ENCODE results near the gene ZNF22. TPM values are rescaled to one million over a fixed set of nuclear protein-coding genes. Genes with fewer than 3 reads are reported as not detected.

ZNF22 gene
- total and polyA plus RNA-seq, 2 experiments from 2014 or later = 25.9 to 32.2 TPM

- no peaks in the 10 kb centered on the region for H4K20me1 ChIP-seq (ENCODE audit: insufficient read depth, poor library complexity, severe bottlenecking)
- peaks cover 19% of the 10 kb centered on the region for H3K79me2 ChIP-seq
- no peaks in the 10 kb centered on the region for H3K36me3 ChIP-seq (replicated peaks; ENCODE audit: insufficient read depth, low read depth)
- H3K4me3 ChIP-seq = no peak overlapping the region
- H3K27ac ChIP-seq = no peak overlapping the region
- no peaks in the 10 kb centered on the region for H3K9me2 ChIP-seq (replicated peaks; ENCODE audit: insufficient read depth)
- DNase-seq (ENCODE audit: low spot score) = no peak
- TF ChIP-seq EZH2 (IDR thresholded peaks at IDR 0.05; ENCODE audit: borderline replicate concordance) = no peak
- TF ChIP-seq, protein P1, sequence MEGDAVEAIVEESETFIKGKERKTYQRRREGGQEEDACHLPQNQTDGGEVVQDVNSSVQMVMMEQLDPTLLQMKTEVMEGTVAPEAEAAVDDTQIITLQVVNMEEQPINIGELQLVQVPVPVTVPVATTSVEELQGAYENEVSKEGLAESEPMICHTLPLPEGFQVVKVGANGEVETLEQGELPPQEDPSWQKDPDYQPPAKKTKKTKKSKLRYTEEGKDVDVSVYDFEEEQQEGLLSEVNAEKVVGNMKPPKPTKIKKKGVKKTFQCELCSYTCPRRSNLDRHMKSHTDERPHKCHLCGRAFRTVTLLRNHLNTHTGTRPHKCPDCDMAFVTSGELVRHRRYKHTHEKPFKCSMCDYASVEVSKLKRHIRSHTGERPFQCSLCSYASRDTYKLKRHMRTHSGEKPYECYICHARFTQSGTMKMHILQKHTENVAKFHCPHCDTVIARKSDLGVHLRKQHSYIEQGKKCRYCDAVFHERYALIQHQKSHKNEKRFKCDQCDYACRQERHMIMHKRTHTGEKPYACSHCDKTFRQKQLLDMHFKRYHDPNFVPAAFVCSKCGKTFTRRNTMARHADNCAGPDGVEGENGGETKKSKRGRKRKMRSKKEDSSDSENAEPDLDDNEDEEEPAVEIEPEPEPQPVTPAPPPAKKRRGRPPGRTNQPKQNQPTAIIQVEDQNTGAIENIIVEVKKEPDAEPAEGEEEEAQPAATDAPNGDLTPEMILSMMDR (IDR thresholded peaks at IDR 0.05; ENCODE audit: poor library complexity) = no peak
- TF ChIP-seq EZH2phosphoT487 (IDR thresholded peaks at IDR 0.05; ENCODE audit: low read depth, severe bottlenecking, unreplicated experiment) = no peak
- no peaks in the 10 kb centered on the region for H3K27me3 ChIP-seq
- peaks cover 20% of the 10 kb centered on the region for H3K4me1 ChIP-seq (ENCODE audit: insufficient read depth)
- no peaks in the 10 kb centered on the region for H3K9me3 ChIP-seq (ENCODE audit: low read depth)
- no peak overlapping the region for H2AFZ ChIP-seq
- no peak overlapping the region for H3K4me2 ChIP-seq
Observed at GRCh38 chr10:44954042-44954441, 46.7 kb upstream of the ZNF22 start.

DNA sequence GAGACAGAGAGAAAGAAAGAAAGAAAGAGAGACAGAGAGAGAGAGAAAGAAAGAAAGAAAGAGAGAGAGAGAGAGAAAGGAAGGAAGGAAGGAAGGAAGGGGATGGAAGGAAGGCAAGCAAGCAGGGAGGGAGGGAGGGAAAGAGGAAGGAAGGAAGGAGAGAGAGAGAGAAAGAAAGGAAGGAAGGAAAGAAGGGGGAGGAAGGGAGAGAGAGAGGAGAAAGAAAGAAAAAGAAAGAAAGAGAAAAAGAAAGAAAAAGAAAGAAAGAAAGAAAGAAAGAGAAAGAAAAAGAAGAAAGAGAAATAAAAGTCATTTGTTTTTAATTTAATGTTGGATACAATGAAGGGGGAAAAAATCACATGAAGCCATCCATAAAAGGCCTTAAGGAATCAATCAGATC lies 45.8 kb upstream of the ZNF22 start:
- no peak overlapping the region for H3K27ac ChIP-seq
- no peak overlapping the region for H2AFZ ChIP-seq
- H3K9me3 ChIP-seq (ENCODE audit: low read depth) = no peaks in the 10 kb centered on the region
- H3K27me3 ChIP-seq = no peaks in the 10 kb centered on the region
- no peaks in the 10 kb centered on the region for H3K36me3 ChIP-seq (replicated peaks; ENCODE audit: insufficient read depth, low read depth)
- H4K20me1 ChIP-seq (ENCODE audit: insufficient read depth, poor library complexity, severe bottlenecking) = no peaks in the 10 kb centered on the region
- TF ChIP-seq, protein P1 (IDR thresholded peaks at IDR 0.05; ENCODE audit: poor library complexity) = no peak
- no peak for TF ChIP-seq EZH2 (IDR thresholded peaks at IDR 0.05; ENCODE audit: borderline replicate concordance)
- TF ChIP-seq EZH2phosphoT487 (IDR thresholded peaks at IDR 0.05; ENCODE audit: low read depth, severe bottlenecking, unreplicated experiment) = no peak
- no peak overlapping the region for H3K4me2 ChIP-seq
- no peaks in the 10 kb centered on the region for H3K9me2 ChIP-seq (replicated peaks; ENCODE audit: insufficient read depth)
- peaks cover 19% of the 10 kb centered on the region for H3K79me2 ChIP-seq
- H3K4me3 ChIP-seq = no peak overlapping the region
- no peak for DNase-seq (ENCODE audit: low spot score)
- peaks cover 18% of the 10 kb centered on the region for H3K4me1 ChIP-seq (ENCODE audit: insufficient read depth)

DNA sequence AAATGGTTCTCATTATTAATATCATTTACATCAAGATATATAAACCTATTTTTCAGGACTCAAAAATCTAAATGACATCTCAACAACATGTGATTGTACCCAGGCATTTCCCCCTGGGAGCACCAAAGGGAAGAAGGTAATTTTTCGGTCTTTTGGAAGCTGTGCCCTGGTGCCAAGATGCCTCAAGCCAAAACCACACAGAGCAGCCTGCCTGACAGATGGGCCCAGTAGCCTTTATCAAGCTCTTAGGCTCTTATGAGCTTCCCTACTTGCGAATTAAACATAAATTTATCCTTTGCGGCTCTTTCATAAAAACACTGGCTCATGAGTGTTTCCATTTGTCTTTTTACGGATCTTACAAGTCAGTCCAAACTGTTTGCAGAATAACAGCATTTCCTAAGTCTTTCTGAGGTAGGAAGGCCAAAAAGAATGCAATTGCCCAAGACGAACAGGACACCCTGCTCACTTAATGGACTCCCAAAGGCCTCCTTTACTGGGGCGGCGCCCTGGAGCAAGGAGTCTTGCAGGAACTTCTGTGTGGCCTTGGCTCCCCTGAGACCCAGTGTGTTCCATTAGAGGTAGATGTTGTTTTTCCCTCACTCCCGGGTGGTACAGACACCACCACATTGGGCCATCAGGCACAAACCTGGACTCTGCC lies 45.2 kb upstream of the ZNF22 start:
- Histone ChIP-seq H3K79me2 (peaks cover 19% of the 10 kb centered on the region), H3K27ac (no peak overlapping the region), H3K4me1 (ENCODE audit: insufficient read depth) (peaks cover 18% of the 10 kb centered on the region), H3K9me2 (replicated peaks; ENCODE audit: insufficient read depth) (no peaks in the 10 kb centered on the region), H2AFZ (no peak overlapping the region), H3K4me2 (no peak overlapping the region), H3K27me3 (no peaks in the 10 kb centered on the region), H4K20me1 (ENCODE audit: insufficient read depth, poor library complexity, severe bottlenecking) (no peaks in the 10 kb centered on the region), H3K4me3 (no peak overlapping the region), H3K36me3 (replicated peaks; ENCODE audit: insufficient read depth, low read depth) (no peaks in the 10 kb centered on the region), H3K9me3 (ENCODE audit: low read depth) (no peaks in the 10 kb centered on the region)
- WGBS (ENCODE audit: low lambda C conversion rate, missing lambda C conversion rate) = 89% methylated on average over 8 of the region's 8 CpGs
- DNase-seq (ENCODE audit: low spot score) = no peak
- no peak for TF ChIP-seq EZH2 (IDR thresholded peaks at IDR 0.05; ENCODE audit: borderline replicate concordance)
- TF ChIP-seq EZH2phosphoT487 (IDR thresholded peaks at IDR 0.05; ENCODE audit: low read depth, severe bottlenecking, unreplicated experiment) = no peak
- TF ChIP-seq, protein P1 (IDR thresholded peaks at IDR 0.05; ENCODE audit: poor library complexity) = no peak

All from hepatocyte (in vitro differentiated cells).